T-helper 22 cell (primary cell): ENCODE data around the gene ETNPPL.

ENCODE experiments used
- DNase-seq: peaks from one replicate; pipeline ENCODE4 v3.0.0-alpha.2; 2020; ENCODE audit warnings: low read depth

Gene ETNPPL

DNA sequence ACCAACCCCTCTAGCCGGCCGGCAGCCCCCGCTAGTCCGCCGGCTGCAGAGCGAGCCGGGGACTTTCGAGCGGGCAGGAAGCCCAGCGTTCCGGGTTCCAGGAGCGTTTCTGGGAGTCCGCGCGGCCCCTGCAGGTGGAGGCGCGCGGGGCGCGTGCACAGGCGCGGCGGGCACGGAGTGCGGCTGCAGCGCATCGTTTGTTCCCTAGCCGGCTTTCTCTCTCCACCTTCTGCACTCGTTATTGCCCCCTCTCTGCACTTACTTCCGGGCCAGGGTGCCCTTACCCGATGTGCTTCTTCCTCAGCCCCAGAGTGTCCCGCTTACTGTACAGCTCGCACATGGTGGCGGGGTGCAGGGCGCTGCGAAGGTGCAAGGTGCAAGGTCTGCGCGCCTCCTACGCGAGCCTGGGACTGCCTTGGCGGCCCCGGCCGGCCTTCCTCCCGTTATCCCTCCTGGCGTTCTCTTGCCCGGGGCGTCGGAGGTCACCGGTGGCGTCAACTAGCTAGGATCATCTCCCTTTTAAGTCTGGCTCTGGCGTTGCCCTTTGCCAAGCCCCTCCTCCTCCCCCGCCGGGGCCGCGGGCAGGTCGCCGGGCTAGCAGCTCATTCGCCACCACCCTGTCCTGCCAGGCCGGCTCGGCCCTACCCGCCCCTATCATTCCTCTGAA, at the start of gene ETNPPL:
ETNPPL (minus strand) TSS at position 495 of the 667 bp plus-strand sequence; CDS start at position 340, 155 bp downstream.
- no peak for DNase-seq

DNA sequence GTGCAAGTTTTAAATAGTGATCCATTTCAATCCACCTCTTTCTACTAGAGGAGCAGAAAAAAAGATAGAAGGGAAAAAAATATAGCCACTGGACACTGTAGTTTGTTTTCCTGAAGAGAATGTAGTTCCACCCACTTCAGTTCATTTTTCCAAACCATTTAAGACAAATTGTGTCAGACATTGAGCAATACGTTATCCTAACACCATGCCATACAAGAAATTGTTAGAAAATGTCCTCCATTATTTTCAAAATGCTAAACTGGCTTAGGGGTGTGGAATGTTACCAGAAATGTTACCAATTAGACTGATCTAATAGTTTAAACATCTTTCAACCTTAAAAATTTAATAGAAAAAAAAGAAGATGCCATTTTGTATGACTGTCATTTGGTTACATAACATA, 48.6 kb upstream of the ETNPPL start:
- DNase-seq, result no peak

DNA sequence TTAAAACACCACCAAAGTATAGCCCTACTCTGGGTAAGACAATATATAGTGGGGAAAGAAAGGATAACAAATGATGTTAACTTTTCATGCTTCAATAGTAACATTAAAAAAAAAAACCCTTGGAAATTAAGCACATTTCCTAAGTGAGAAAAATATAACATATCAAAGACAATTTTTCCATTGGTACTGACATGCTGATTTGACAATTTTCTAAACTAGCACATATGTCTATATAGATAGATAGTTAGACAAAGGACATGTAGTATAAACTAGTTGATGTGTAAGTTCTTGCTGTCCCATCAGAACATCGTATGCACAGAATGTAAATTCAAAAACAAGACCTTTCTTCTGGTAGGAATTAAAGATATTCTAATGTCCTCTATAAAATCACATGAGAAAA, 47.2 kb upstream of the ETNPPL start:
- no peak for DNase-seq

DNA sequence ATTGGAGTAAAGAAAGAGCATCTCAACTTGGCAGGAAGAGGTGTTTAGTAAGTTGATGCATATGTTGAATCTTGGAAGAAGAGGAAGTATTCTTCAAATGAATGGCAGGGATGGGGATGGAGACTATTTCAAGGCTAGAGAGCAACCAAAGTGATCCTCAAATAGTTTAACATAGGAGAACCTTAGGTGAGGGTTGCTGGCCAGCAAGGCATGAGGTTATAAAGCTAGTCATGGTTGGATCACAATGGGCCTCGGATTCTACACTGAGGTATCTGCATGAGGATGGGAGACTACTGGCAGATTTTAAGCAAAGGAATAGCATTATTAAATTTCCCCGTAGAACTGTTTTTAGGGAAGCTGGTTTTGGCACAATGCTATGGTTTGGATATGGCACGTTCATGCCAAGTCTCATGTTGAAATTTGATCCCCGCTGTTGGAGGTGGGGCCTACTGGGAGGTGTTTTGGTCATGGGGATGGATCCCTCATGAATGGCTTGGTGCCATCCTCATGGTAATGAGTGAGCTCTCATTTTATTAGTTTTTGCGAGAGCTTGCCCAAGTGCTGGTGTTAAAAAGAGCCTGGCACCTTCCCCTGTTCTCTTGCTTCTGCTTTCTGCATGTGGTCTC, 41.9 kb upstream of the ETNPPL start:
- DNase-seq, result no peak

DNA sequence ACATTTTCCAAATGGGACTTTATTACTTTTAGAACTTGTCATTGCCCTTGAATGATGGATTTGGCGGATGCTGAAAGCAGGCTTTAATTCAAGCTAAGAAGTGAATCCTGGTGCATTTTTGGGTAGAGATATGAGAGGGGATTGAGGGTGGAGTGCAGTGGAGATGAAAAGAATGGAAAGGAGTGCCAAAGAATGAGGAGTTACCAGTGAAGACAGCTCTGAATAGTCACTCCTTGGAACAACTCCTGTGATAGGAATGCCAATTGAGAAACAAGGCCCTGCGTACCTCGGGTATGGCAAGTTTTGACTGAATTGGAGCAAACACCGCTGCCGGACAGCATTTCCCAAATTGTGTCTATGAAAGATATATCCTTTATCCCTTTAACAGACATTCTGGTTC, 36.5 kb upstream of the ETNPPL start:
- DNase-seq, result no peak

DNA sequence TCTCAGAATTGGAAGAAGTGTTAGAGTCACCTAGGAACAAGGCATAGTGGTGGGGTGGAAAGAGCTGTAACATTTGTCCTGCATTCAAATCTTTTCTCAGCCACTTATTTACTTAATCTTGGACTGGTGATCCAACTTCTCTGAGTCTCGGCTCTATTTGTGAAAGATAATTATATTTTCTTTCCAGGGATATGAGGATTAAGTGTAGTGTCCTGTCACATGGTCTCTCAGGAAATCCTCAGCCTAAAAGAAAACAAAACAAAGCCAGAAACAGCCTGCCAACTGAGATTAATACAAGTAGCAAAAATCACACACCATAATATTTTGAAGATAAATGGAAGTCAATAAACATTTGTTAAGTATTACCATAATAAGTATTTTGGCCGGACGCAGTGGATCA, 33.3 kb upstream of the ETNPPL start:
- DNase-seq, result no peak

DNA sequence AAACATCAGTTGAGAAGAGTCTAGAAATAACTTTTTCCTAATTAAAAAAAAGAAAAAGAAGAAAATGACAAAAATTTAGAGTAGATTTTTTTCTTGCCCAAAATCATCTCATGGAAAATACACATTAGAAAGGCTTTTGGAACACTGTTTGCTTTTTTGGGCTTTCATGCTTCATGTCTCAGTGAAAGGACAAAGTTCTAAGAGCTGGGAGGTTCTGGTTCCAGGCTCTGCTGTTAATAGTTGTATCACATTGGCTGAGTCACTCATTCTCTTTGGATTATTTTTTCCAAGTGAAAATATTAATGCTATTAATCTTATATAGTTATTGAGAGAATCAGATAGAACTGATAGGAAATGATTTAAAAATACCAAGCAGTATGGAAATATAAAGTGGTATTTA, 32.9 kb upstream of the ETNPPL start:
- no peak for DNase-seq

DNA sequence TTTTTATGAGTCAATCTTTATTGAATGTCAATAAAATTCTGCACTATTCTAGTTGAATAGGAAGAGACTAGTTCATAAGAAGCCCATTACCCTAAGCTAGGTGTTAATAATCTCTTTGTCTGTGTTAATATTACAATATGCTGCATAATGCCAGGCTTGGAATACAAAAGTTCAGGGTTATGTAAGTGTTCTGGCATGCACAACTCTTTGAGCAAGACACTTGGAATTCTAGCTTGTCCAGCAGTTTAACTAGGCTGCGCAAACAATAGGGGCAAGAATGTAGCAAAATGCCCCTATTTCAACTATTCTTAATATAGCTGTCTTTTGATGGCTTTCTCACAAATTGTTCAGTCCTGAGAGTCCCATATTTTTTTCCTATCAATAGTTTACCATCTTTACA, 31.3 kb upstream of the ETNPPL start:
- DNase-seq, result no peak

DNA sequence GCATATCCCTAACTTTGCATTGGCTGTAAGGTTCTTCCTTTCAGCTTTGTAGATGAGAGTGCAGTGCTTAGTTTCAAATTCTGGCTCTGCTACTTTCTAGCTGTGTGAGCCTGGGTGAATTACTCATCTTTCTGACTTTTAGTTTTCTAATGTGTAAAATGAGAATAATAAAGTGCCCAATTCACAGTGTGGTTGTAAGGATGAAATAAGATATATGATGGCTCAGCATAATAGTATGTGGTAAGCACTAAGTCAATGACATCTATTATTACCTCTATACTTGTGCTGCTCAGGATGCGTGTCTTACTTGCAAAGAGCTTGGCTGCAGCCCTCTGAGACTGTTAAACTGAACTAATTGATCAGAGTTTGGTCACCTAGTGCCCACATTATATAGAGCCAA, 30.6 kb upstream of the ETNPPL start:
- DNase-seq, result no peak

DNA sequence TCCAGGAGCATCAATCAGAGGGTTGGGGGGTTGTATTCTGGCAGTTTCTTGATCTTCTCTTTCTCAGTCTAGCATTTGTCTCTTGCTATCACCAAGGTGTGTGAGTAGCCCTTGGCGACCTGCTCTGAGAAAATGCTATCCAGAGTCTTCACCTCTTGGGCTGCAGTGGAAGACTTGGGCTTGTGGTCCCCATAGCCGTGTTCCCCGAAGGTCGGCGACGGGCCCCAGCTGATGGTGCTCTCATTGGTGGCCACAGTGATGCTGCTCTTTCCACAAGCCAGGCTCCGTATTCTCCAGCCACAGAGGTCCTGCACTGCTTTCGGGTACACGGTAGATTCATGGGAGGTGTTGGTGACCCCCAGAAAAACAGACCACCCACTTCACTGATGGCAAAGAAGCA, 25.9 kb upstream of the ETNPPL start:
- no peak for DNase-seq

DNA sequence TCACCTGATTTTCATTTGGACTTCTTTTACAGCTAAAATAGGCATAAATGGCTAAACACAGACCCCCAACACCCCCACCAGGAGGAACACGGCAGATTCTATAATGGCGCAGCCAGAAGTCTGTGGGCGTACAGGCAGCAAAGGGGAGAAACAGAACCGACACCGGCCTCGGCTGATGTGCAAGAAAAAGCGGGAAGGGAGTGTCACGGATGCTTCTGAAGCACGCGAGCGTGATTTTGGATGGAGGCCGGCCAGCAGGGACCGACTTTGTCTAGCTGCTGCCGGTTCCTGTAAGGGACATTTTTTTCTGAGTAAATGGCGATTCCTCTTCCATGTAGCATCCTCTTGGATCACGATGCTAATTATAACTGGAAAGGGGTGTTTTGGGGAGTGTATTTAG, 24.9 kb upstream of the ETNPPL start:
- DNase-seq, result no peak

DNA sequence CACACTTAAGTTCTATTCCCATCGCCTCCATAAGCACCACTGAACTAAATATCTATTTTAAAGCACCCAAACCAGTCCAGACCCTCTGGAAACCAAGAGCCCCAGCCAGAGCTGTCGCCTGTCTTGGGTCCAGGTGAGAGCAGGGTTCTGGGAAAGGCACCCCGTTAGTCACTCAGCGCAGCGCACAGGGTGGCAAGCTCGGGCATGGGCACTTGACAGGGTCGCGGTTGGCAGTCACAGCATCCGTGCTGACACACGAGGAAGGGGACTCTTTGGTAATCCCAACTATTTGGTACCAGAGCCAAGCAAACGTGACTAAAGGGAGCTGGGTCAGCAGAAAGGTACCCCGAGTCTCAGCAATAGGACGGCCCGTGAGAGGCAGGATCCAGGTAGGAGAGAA, 24.3 kb upstream of the ETNPPL start:
- DNase-seq, result no peak

DNA sequence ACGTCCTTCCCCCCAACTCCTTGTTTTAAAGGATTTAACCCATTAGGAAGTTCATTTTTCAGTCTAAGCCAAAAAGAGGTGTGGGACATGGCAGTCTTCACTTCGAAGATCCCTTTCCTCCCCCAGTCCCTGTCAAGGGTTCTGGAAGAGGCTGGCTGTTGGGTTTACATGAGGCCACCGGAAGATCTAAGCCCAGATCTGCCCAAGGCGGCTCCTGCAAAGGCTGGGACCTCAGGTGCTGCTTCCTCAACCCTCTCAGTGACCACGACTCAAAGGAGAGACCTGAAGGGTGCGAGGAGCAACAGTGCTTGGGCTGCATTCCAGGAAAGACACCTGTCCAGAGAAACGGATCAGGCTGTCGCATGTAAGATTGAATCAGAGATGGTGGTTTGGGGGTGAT, 23.5 kb upstream of the ETNPPL start:
- DNase-seq, result no peak

DNA sequence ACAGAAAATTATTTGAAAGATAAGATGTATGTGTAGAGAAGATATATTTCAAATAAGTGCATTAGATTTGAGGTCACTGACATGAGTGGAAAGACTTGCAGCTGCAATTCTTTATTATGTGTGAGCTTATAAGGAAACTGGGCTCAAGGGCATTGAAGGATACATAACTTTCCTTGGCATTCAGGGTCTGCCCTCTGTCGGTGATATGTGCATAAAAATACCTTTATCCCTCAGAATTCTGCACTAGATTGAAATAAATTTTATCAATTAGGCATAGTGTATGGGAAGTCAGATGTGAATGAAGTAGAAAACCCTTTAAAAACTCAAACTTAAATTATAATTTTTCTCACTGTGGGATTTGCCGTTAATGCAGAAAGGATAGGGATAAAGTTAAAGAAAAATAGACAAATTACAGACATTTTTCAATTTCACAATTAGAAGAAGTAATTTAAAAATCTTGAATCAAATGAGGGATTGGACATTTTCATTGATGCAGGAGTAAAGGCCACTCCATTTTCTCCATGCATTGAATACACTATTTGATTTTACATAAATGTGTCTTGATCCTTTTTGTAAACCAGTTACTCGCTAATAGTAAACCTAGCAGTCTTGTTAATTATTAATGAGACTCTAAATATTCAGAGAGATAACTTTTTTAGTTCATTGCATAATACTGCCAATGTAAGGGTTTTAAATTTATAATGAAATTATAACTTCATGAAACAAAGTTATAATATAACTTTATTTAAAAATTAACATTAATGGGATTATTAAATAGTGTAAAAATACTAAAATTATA, 21.0 kb upstream of the ETNPPL start:
- no peak for DNase-seq

DNA sequence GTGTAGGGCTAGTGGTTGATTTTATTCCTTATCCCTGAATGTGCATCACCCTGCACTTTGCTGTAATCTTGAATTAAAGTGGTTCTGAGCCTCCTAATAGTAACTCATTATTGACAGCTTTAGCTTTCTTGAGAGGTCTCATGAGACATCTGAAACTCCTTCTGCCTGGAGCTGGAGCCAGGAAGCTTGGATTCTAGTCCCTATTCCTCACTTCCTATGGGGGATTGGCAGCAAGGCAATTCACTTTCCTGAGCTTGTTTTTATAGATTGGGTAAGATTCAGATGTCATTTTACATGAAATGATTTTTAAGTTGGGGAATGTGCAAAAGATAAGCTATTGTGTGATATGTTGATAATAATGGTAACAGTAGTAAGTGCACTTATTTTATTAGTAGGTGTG, 17.1 kb upstream of the ETNPPL start:
- no peak for DNase-seq

DNA sequence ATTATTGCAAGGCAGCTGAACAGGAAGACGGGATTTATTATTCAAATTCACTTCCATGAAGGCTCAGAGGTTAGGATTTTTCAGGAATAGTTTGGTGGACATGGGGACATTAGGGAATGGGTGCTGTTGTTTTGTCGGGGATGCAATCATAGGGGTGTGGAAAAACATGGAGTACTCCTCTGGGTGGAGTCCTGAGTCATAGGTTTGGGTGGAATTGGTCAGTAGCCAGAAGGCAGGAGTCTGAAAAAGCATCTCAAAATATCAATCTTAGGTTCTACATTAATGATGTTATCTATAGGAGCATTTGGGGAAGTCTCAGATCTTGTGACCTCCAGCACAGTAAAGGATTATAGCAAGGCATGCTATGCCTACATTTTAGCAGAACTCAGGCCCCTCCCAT, 14.5 kb upstream of the ETNPPL start:
- no peak for DNase-seq

DNA sequence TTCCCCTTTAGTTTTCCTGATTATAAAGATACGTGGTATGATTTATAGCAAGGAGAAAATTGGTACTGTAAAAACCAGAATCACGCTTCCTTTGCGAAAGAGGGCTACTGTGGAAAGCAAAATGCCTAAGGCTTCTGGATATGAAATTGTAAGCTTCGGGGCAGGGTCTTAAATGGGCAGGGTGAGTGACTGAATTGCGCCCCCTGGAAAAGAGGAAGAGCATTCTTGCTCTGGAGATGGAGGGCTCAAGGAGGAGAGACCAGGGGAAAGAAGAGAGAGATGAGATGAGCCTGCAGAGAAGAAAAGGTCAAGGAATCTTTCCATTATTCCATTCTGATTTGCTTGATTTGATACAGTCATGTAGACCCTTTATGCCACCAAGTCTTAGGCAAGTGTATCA, 13.1 kb upstream of the ETNPPL start:
- DNase-seq, result no peak

DNA sequence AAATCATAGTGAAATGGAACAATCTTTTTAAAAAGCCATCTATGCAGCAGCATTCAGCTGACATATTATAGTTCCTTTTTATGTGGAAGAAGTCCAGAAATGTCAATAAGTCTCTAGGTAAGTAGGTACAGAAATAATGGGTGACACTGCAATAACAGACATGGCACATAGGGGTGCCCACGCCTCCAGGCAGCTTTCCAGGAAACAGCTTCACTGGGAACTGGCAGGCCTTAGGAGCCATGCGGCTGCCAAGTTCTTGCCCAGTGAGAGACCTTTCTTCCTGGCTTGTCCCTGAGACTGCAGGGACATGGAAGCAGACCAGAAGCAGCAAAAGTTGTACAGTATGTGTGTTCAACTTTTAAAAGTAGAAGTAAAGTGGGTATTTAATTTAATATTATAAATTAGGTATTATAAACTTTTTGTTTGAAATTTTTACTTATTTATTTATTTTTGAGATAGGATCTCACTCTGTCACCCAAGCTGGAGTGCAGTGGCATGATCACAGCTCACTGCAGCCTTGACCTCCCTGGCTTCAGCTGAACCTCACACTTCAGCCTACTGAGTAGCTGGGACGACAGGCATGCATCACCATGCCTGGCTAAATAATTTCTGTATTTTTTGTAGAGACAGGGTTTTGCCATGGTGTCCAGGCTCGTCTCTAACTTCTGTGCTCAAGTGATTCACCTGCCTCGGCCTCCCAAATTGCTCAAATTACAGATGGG, 12.1 kb upstream of the ETNPPL start:
- DNase-seq, result no peak

DNA sequence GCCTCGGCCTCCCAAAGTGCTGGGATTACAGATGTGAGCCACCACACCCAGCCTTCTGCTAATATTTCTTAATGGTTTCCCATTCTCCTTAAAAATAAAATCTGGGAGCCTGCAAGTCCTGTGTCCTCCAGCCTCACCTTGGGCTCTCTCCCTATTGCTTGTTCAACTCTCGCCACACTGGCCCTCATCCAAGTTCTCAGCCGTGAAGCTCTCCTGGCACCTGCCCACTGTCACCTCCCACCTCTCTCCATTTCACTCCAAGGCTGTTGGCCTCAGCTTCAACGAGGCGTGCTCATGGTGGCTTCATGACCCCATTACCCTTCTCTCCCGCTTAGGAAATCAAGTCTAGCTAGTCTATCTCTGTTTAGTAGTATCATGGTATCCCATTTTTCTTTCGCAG, 9.5 kb upstream of the ETNPPL start:
- DNase-seq, result no peak

DNA sequence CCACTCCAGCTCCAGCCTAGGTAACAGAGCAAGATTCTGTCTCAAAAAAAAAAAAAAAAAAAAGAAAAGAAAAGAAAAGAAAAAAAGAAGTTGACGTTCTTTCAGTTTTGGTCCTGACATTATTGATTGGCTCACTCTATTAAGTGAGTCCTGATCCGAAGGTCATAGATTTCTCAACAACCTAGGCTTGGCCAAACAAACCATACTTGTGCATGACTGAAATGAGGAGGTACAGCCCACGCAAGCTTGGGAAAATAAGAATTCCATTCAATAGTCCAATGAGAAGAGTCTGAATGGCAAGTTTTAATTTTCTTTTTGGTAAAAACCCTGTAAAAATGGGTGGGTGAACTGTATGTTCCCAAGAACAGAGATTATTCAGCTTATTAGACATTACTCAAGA, 3.2 kb upstream of the ETNPPL start:
- no peak for DNase-seq

DNA sequence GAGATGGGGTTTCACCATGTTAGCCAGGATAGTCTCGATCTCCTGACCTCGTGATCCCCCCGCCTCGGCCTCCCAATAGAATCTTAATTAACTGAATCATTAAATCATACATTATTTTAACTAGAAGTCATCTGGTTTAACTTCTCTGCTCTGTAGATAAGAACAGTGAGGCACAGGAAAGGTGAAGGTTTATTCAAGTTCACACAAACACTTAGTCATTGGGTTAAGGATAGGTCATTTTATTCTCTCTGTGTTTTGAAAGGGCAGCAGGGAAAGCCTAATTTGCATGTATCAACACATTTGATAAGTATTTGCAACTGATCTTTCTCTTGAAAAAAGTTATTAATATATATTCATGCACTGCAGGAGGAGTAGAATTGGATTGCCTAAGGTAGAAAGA, 1.1 kb upstream of the ETNPPL start:
- no peak for DNase-seq

DNA sequence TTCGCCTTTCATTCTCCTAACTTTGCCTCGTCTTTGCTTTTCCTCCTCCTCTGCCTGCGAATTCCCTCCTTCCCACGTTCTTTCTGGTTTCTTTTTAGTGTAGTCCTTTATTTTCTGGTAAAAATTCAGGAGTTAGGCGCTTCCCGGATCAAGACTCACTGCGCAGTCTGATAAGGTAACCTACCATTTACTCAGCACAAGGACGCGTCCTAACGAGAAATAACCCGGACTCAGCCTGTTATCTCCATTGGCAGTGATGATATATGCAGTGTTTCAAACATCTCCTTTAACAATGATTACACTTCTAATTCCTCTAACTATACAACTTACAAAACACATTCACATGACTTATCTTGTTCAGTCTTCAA, 357 bp upstream of the ETNPPL start:
- no peak for DNase-seq

DNA sequence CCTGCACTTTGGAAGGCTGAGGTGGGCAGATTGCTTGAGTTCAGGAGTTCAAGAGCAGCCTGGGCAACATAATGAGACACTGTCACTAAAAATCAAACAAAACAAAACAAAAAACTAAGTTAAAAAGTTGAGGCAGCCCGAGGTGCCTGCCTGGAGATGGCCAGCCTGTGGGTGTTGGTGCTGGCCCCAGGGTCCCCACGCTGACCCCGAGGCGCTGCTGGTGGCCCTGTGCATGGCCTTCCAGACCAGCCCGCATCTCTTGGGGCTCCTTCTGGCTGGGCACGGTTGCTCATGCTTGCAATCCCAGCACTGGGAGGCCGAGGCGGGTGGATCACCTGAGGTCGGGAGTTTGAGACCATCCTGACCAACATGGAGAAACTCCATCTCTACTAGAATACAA, 4.4 kb downstream of the ETNPPL start:
- DNase-seq, result no peak
